HG02840 (cell line): ENCODE measurements around the gene NKAPD1.
"Not testable (repeated sequence)": the region's sequence is repeated elsewhere in the genome, so short reads cannot be mapped to it uniquely, and the experiment has no call there.

Experiments used
- ATAC-seq: cut with Tn5 transposase; IDR thresholded peaks from one replicate; pipeline ENCODE4 v1.9.1; 2021; ENCODE audit warnings: mild to moderate bottlenecking, moderate library complexity, moderate number of reproducible peaks; ENCODE audit not compliant: unreplicated experiment, low FRiP score

Gene NKAPD1

GRCh38 chr11:112085822-112086421, 11.8 kb downstream of the NKAPD1 start:
- peak; percentile 13 for ATAC-seq

- ATAC-seq = peak; percentile 88
These were observed 12.5 kb downstream of the NKAPD1 start, which contains the start of the genes SDHD and TIMM8B for GRCh38 chr11:112086422-112087191. SDHD (plus strand) TSS chr11:112086873; CDS start chr11:112086908, 35 bp downstream. TIMM8B (minus strand) TSS chr11:112086756; CDS start chr11:112086723, 33 bp downstream.

GRCh38 chr11:112087212-112087611, 13.1 kb downstream of the NKAPD1 start:
- ATAC-seq = no peak

GRCh38 chr11:112095302-112095701, 21.2 kb downstream of the NKAPD1 start:
- not testable (repeated sequence) for ATAC-seq

- no peak for ATAC-seq
These were observed 22.1 kb downstream of the NKAPD1 start for GRCh38 chr11:112096194-112096593.

GRCh38 chr11:112097734-112098528, 23.8 kb downstream of the NKAPD1 start:
- ATAC-seq = no peak

- no peak for ATAC-seq
These were observed 26.4 kb downstream of the NKAPD1 start for GRCh38 chr11:112100462-112100861.

GRCh38 chr11:112103446-112103845, 29.3 kb downstream of the NKAPD1 start:
- ATAC-seq = no peak

GRCh38 chr11:112106070-112106469, 32.0 kb downstream of the NKAPD1 start:
- no peak for ATAC-seq

GRCh38 chr11:112113539-112114457, 39.7 kb downstream of the NKAPD1 start:
- ATAC-seq = no peak

- ATAC-seq = no peak
These were observed 40.4 kb downstream of the NKAPD1 start for GRCh38 chr11:112114460-112114859.

GRCh38 chr11:112115386-112115785, 41.3 kb downstream of the NKAPD1 start:
- ATAC-seq = no peak

- no peak for ATAC-seq
These were observed 44.1 kb downstream of the NKAPD1 start for GRCh38 chr11:112118176-112118575.

- no peak for ATAC-seq
These were observed 48.0 kb downstream of the NKAPD1 start for GRCh38 chr11:112121981-112122615.

- no peak for ATAC-seq
These were observed 49.0 kb downstream of the NKAPD1 start for GRCh38 chr11:112123129-112123528.

GRCh38 chr11:112127056-112127455, 53.0 kb downstream of the NKAPD1 start:
- no peak for ATAC-seq

GRCh38 chr11:112128483-112129121, 54.5 kb downstream of the NKAPD1 start:
- ATAC-seq = no peak

GRCh38 chr11:112129656-112130055, 55.6 kb downstream of the NKAPD1 start:
- no peak for ATAC-seq

- no peak for ATAC-seq
These were observed 58.6 kb downstream of the NKAPD1 start for GRCh38 chr11:112132737-112133136.
